ENCODE measurements around the gene HCFC1.

Gene HCFC1

DNA sequence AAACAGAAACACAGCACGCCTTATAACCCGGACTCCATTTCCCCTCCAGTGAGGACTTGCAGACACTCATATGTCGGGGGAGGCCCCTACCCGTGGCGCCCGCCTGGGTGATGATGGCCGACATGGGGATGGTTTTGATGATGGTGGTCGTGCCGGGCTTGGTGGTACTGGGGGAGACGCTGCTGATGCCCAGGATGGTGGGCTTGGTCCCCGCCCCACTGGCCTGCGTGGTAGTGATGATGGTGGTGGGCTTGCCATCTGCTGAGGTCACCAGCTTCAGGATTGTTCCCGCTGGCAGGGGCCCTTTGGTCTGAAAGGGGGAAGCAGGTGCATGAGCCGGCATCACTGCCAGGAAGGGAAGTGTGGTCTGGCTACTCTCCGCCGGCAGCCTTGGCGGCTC is 14.4 kb downstream of the HCFC1 start:
- DNase-seq (ENCODE audit: low spot score), result no peak

GRCh38 chrX:153956044-153956907 is 15.3 kb downstream of the HCFC1 start:
- no peak for DNase-seq (ENCODE audit: low spot score)

GRCh38 chrX:153955228-153955732 is 16.3 kb downstream of the HCFC1 start:
- no peak for DNase-seq (ENCODE audit: low spot score)

DNA sequence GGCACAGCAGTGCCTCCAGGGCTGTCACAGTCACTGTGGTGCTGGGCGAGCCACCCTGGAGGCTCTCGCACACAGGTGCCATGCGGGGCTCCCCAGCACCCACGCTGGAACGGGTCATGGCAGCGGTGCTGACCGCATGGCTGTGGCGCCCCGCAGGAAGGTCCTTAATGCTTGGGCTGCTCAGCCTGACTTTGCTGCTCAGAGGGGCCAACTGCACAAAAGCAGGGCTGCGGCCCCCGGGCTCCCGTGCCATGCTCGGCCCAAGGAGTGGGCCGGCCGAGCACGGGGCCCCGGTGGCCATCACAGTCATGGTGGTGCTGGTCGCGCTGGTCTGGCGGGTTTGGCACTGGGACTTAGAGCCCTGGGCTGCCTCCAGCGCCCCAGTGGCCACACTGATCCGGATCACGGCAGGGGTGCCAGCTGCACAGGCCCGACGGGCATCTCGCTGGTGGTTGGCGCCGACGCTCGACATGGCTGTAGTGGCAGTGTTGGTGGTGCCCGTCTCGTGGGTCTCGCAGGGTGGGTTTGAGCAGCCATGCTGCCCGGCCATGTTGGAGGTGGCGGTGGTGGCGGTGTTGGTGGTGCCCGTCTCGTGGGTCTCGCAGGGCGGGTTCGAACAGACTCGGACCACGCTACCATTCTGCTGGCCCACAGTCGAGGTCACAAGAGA is 16.9 kb downstream of the HCFC1 start:
- DNase-seq (ENCODE audit: low spot score), result no peak

GRCh38 chrX:153953892-153954557 is 17.6 kb downstream of the HCFC1 start:
- DNase-seq (ENCODE audit: low spot score), result no peak

- peak; percentile 58 for DNase-seq (ENCODE audit: low spot score)
Measured at GRCh38 chrX:153953342-153953830, 18.2 kb downstream of the HCFC1 start.

DNA sequence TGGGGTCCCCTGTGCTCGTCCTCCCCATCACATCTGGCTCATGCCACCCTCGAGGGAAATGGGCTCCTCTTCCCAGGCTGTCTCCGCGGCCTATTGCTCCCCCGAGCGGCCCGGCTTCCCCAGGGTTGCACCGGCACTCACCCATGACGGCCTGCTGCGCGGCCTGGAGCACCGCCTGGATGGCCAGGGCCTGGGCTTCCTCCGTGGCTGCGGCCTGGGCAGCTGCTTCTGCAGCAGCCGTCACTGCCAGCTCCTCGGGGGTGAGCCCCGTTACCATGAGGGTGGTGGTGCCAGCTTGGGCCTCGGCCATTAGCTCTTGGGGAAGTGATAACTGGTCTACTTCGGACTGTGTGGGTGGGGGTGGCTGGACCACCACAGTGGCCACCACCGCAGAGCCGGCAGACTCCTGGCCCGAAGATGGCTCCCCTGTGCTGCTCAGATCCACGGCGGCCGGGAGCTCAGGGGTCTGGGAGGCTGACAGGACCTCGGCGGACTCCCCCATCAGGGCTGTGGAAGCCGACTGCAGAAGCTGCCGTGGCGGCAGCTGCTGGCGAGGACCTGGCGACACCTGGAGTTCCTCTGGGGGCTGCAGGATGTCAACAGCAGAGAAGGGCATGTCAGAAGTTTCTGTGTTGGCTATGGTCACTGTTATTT is 19.1 kb downstream of the HCFC1 start:
- no peak for DNase-seq (ENCODE audit: low spot score)

- DNase-seq (ENCODE audit: low spot score), result no peak
Measured at GRCh38 chrX:153951683-153952372, 19.8 kb downstream of the HCFC1 start.

DNA sequence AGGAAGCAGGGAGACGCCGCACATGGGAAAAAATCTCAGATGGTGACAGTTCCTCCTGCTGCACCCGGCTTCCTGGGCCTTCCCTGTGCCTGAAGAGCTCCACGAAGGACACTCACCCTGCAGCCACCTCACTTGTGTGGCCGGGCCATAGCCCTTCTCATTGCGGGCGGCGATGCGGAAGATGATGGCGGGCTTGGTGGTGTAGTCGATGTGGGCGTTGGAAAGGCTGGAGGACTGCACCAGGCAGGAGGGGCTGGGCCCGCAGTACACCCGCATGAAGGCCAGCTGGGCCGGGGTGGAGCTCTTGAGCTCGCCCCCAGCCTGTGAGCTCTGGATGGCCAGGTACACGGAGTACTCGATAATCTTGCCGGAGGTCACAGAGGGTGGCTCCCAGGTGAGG is 21.5 kb downstream of the HCFC1 start:
- DNase-seq (ENCODE audit: low spot score), result no peak

DNA sequence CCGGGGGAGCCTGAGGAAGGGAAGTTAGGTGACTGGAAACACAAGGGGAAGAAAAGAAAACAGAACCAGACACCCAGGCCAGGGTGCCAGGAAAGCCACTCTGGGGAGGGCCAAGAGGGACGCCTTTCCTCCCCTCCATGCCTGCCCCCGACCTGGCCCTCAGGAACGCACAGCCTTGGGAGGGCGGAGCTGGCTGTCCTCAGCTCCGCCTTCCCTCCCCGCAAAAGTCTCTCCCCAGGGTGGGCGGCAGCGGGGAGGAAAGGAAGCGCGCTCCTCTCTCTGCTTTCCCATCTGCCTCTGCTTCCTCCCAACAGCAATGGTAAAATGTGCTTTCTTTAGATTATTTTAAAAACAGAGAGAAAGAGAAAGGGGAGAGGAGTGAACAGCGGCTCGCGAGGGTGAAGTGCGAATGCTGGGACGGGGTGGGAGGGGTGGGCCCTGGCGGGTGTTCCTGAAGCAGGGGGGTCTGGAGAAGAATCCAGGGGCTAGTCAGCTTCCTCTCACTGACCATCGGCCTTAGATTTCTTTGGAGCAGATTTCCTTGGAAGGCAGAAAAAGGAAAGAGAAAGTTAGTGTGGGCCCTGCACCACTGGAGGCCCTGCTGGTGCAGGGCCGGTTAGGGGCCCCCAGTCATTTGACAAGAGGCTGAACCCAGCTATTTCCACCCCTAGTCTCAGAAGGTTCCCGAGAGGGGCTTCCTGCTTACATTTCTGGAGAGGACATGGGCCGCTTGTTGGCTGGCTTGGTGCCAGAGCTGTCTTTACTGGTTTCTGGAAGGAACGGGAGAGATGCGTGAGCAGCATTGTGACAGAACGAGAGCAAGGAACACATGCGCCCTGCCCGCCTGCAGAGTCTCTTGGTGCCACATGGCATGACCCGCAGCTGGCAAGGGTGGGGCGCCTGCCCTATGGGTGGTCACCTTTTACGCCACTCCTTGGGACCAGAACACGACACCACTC is 22.5 kb downstream of the HCFC1 start:
- DNase-seq (ENCODE audit: low spot score), result no peak

DNA sequence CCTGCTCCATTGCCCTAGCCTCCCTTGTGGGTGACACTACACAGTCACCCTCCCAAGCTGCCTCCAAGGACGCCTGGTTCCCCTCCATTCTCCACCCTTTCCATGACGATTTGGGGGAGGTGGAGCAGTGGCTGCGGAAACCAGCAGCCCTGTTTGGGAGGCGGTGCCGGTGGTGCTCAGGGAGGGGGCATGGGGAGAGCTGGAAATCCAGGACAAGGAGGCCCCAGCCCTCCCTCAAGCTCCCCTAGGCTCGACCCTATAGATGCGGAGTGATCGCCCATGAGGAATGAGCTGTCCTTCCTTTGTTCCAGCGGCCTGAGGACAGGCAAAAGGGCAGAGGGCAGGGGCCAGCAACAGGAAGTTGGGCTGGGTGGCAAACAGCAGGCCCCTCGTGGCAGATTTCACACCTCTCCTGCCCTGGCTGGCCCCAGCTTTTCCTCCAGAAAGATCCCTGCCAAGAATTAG is 23.6 kb downstream of the HCFC1 start:
- no peak for DNase-seq (ENCODE audit: low spot score)

- peak; percentile 86 for DNase-seq (ENCODE audit: low spot score)
Measured at GRCh38 chrX:153947009-153947769, 24.4 kb downstream of the HCFC1 start.

- no peak for DNase-seq (ENCODE audit: low spot score)
Measured at GRCh38 chrX:153945956-153946943, 25.4 kb downstream of the HCFC1 start.

DNA sequence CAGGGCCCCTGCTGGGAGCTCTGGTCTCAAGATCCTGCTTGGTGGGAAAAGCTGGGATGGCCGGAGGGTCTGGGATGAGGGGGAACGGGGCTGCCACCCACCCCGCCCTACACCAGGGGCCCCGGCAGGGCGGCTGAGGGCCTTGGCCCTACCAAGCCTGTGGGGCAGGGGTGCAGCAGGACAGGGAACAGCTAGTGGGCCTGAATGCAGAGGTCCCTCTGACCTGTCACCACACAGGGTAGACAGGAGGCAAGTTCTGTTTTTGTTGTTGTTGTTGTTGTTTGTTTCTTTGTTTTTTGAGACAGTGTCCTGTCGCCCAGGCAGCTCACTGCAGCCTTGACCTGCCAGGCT is 26.8 kb downstream of the HCFC1 start:
- DNase-seq (ENCODE audit: low spot score), result no peak

DNA sequence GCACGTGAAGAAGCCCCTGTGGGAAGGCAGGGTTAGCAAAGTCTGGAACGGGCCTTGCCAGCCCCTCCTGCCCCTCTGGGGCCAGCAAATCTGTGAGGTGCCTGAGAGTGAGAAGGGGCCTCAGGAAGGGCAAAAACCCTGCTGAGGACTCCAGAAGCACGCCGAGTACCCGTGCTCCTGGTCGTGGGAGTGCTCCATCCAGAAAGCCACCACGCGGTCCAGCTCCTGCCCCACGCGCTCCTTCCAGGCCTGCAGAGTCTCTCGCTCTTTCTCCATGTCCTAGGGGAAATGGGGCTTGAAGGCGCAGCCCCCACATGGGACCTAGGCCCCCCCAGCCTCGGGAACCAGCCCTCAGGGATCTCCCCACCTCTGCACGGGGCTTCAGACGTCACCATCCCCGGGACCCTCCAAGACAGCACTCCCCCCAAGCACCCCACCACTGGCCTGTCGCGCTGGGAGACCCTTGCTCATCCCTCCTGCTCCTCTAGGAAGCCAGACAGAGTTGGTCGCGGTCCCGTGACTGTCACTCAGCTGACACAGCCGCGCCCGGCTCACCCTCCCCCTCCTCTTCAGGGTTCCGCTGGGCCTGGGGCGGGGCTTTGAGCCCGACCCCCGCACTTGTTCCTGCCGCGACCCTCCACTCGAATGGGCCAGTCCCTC is 27.3 kb downstream of the HCFC1 start, which contains the start of gene RENBP:
TSS of gene RENBP (minus strand) at position 504 of the 660 bp plus-strand sequence. CDS start at position 471, 33 bp downstream.
- DNase-seq (ENCODE audit: low spot score), result peak; percentile 27

GRCh38 chrX:153941336-153942252 is 30.0 kb downstream of the HCFC1 start:
- no peak for DNase-seq (ENCODE audit: low spot score)
